Measurements from ENCODE around the gene MOG.

MOG gene

DNA sequence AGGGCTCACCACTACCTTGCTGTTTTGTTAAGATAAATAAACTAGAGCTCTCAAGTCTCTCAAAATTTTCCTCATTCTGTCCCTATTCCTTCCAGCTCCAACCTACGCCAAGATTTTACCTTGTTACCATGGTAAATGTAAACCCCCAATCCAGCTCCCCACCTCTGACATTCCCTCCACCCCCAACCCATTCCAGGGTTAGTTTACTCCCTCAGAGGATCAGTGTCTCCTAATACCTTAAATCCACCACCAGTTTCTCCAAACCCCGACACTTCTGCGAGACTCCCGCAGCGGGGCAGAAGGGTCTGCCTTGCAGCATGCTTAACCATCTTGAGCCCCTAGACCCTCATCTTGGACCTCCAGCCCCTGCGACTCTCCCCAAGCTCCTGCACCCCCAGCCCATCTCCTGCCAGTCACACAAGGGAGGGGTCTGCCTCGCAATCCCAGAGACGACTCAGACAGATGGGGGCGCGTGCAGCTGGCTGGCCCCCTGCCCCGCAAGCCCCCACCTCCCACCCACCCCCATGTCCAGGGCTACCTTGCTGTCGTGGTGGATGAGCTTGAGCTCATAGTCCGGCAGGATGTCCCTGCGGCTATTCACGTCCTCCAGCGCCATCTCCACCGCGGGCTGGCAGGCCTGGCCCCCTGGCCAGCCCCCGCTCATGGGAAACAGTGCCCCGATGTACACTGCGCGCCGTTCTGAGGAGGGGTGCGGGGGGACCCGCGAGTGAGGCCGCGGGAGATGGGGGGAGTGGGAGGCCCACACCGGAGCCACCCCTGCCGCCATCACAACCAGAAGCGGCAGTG is 29.7 kb upstream of the MOG start:
- TF ChIP-seq, protein P1, sequence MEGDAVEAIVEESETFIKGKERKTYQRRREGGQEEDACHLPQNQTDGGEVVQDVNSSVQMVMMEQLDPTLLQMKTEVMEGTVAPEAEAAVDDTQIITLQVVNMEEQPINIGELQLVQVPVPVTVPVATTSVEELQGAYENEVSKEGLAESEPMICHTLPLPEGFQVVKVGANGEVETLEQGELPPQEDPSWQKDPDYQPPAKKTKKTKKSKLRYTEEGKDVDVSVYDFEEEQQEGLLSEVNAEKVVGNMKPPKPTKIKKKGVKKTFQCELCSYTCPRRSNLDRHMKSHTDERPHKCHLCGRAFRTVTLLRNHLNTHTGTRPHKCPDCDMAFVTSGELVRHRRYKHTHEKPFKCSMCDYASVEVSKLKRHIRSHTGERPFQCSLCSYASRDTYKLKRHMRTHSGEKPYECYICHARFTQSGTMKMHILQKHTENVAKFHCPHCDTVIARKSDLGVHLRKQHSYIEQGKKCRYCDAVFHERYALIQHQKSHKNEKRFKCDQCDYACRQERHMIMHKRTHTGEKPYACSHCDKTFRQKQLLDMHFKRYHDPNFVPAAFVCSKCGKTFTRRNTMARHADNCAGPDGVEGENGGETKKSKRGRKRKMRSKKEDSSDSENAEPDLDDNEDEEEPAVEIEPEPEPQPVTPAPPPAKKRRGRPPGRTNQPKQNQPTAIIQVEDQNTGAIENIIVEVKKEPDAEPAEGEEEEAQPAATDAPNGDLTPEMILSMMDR (IDR thresholded peaks at IDR 0.05; ENCODE audit: low read length), result no peak
- no peak for TF ChIP-seq EZH2 (IDR thresholded peaks at IDR 0.05; ENCODE audit: borderline replicate concordance, low read length)
- no peak overlapping the region for H2AFZ ChIP-seq (ENCODE audit: low read length)
- H3K4me3 ChIP-seq (ENCODE audit: low read depth, low read length, poor library complexity, severe bottlenecking), result peak overlapping the region; percentile 75
- peaks cover 19% of the 10 kb centered on the region for H3K4me1 ChIP-seq (ENCODE audit: insufficient read depth, low read length, severe bottlenecking)
- no peak overlapping the region for H3K9ac ChIP-seq (ENCODE audit: low read length)
- H4K20me1 ChIP-seq (ENCODE audit: insufficient read depth, low read length), result no peaks in the 10 kb centered on the region
- H3K27ac ChIP-seq (ENCODE audit: low read depth, low read length, poor library complexity, severe bottlenecking), result no peak overlapping the region
- no peak overlapping the region for H3K4me2 ChIP-seq (ENCODE audit: low read length)
- H3F3A ChIP-seq (ENCODE audit: insufficient read depth, low read length), result no peaks in the 10 kb centered on the region
- no peaks in the 10 kb centered on the region for H3K9me3 ChIP-seq (ENCODE audit: low read length)
- H3K9me2 ChIP-seq (ENCODE audit: low read depth, low read length), result no peaks in the 10 kb centered on the region
- no peaks in the 10 kb centered on the region for H3K79me2 ChIP-seq (ENCODE audit: insufficient read depth, low read length)
- peaks cover 6% of the 10 kb centered on the region for H3K27me3 ChIP-seq (ENCODE audit: insufficient read depth, low read length)
- no peaks in the 10 kb centered on the region for H3K36me3 ChIP-seq (ENCODE audit: insufficient read depth, low read length)

DNA sequence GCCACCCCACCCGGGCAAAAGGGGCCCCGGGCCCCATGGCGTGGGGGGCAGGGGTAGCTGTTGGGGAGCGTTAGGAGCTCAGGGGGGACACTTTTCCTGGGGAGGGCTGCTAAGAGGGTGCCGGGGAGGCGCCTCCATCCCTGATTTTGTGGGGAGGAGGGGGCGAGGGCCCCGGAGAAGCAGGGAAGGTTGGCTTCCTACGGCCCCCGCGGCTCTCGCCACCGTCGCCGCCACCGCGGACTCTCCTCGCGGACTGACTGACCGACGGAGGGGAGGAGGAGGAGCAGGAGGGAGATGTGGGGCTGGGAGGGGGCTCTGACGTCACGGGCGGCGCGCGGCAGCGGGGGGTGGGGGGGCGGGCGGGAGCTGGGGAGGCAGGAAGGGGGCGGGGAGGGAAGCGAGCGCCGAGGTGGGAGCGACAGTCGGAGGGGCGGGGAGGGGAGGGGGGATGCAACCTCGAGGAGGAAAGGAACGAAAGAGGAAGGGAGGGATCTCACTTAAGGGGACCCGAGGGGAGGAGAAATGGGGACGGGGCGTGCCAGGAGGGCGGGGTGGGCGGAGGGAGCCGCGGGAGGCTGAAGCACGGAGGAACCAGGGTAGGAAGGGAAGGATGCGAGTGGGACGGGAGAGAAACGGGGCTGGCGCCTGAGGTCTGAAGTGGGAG is 29.0 kb upstream of the MOG start:
- peak overlapping the region; percentile 75 for H3K4me3 ChIP-seq (ENCODE audit: low read depth, low read length, poor library complexity, severe bottlenecking)
- no peak for TF ChIP-seq EZH2 (IDR thresholded peaks at IDR 0.05; ENCODE audit: borderline replicate concordance, low read length)
- TF ChIP-seq, protein P1 (IDR thresholded peaks at IDR 0.05; ENCODE audit: low read length), result no peak
- H3K27me3 ChIP-seq (ENCODE audit: insufficient read depth, low read length), result peaks cover 6% of the 10 kb centered on the region
- no peaks in the 10 kb centered on the region for H3K9me3 ChIP-seq (ENCODE audit: low read length)
- peaks cover 21% of the 10 kb centered on the region for H3K4me1 ChIP-seq (ENCODE audit: insufficient read depth, low read length, severe bottlenecking)
- no peaks in the 10 kb centered on the region for H3K36me3 ChIP-seq (ENCODE audit: insufficient read depth, low read length)
- no peaks in the 10 kb centered on the region for H3K79me2 ChIP-seq (ENCODE audit: insufficient read depth, low read length)
- H2AFZ ChIP-seq (ENCODE audit: low read length), result peak overlapping the region; percentile 46; the same call in 1 of the 2 replicates
- H3K4me2 ChIP-seq (ENCODE audit: low read length), result peak overlapping the region; percentile 96
- no peaks in the 10 kb centered on the region for H3F3A ChIP-seq (ENCODE audit: insufficient read depth, low read length)
- no peaks in the 10 kb centered on the region for H3K9me2 ChIP-seq (ENCODE audit: low read depth, low read length)
- peak overlapping the region; percentile 72 for H3K9ac ChIP-seq (ENCODE audit: low read length)
- no peak overlapping the region for H3K27ac ChIP-seq (ENCODE audit: low read depth, low read length, poor library complexity, severe bottlenecking)
- H4K20me1 ChIP-seq (ENCODE audit: insufficient read depth, low read length), result no peaks in the 10 kb centered on the region

DNA sequence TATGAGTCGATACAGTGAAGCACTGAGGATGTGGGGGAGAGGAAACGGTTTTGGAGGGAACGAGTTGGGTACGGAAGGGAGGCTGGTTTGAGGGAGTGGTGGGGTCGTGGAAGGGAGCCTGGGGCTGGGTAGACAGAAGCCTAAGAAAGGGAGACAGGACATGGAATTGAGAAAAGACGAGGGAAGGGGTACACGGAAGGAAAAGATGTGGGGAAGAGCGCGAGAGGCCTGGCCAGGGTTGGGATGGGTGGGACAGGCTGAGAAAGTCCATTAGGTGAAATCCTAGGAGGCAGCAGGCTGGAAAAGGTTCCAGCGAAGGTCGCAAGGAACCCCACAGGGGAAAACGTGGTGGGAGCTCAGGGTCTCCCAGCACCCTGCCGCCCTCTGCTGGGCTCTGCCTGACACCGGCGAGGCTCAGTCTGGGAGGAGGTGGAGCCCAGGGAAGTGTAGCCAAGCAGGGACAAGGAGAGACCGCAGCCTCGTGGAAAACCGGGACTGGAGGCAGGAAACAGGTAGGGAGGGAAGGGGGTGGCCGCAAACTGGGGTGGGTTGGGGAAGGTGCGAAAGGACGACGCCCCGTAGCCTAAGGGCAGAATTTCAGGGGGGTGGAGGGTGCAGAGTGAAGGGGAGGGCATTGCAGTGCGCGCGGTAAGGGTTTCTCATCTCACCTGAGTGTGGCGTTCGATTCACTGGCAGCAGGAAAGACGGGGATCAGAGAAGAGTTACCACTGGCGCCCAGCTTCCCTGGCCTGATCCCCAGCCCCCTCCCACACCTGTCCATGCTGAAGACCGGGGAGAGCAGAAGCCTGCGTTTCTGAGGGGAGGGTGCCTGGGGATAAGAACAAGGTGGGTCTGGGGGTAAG is 28.2 kb upstream of the MOG start:
- Histone ChIP-seq H3K4me1 (ENCODE audit: insufficient read depth, low read length, severe bottlenecking) (peaks cover 27% of the 10 kb centered on the region), H3F3A (ENCODE audit: insufficient read depth, low read length) (no peaks in the 10 kb centered on the region), H3K36me3 (ENCODE audit: insufficient read depth, low read length) (no peaks in the 10 kb centered on the region), H3K27ac (ENCODE audit: low read depth, low read length, poor library complexity, severe bottlenecking) (no peak overlapping the region), H3K9me3 (ENCODE audit: low read length) (no peaks in the 10 kb centered on the region), H3K79me2 (ENCODE audit: insufficient read depth, low read length) (no peaks in the 10 kb centered on the region), H3K9me2 (ENCODE audit: low read depth, low read length) (no peaks in the 10 kb centered on the region), H2AFZ (ENCODE audit: low read length) (peak overlapping the region; percentile 46; the same call in 1 of the 2 replicates), H3K4me3 (ENCODE audit: low read depth, low read length, poor library complexity, severe bottlenecking) (peak overlapping the region; percentile 75), H3K27me3 (ENCODE audit: insufficient read depth, low read length) (peaks cover 6% of the 10 kb centered on the region), H3K4me2 (ENCODE audit: low read length) (peak overlapping the region; percentile 96), H4K20me1 (ENCODE audit: insufficient read depth, low read length) (no peaks in the 10 kb centered on the region), H3K9ac (ENCODE audit: low read length) (peak overlapping the region; percentile 72)
- TF ChIP-seq, protein P1 (IDR thresholded peaks at IDR 0.05; ENCODE audit: low read length), result peak; percentile 49
- no peak for TF ChIP-seq EZH2 (IDR thresholded peaks at IDR 0.05; ENCODE audit: borderline replicate concordance, low read length)

All from OCI-LY1 (cell line).